GM19025 (cell line): ENCODE data around the gene GAS6.
"Not testable (repeated sequence)": the region's sequence is repeated elsewhere in the genome, so short reads cannot be mapped to it uniquely, and the experiment has no call there.

Source experiments
- ATAC-seq: cut with Tn5 transposase; IDR thresholded peaks from one replicate; pipeline ENCODE4 v1.9.1; 2021; ENCODE audit warnings: mild to moderate bottlenecking, low read depth, moderate library complexity; ENCODE audit not compliant: unreplicated experiment

Gene GAS6

GRCh38 chr13:113874579-113875428 lies 10.9 kb upstream of the GAS6 start:
- no peak for ATAC-seq

DNA sequence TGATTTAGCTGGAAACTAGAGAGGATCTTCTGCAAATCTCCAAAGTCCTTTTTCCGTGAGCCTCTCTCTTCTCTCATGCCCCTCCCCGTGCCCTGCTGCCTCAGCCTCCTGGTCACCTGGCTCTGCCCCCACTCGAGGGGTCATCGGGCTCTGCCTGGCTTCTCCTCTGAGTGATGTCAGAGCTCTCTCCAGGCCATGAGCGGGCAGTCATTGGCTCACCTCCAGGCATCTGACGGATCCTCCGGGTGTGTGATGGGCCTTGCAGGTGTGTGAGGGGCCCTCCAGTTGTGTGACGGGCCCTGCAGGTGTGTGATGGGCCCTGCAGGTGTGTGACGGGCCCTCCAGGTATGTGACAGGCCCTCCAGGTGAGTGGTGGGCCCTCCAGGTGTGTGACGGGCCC lies 10.3 kb upstream of the GAS6 start:
- no peak for ATAC-seq

GRCh38 chr13:113869263-113869662 lies 5.4 kb upstream of the GAS6 start:
- ATAC-seq: no peak

DNA sequence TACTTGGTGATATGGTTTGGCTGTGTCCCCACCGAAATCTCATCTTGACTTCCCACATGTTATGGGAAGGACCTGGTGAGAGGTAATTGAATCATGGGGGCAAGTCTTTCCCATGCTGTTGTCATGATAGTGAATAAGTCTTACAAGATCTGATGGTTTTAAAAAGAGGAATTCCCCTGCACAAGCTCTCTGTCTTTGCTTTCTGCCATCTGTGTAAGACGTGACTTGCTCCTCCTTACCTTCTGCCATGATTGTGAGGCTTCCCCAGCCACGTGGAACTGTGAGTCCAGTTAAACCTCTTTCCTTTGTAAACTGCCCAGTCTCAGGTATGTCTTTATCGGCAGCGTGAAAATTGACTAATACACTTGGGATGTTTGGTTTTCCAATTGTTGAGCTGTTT lies 4.0 kb upstream of the GAS6 start:
- not testable (repeated sequence) for ATAC-seq

- no peak for ATAC-seq
These were observed 1.6 kb upstream of the GAS6 start for GRCh38 chr13:113865427-113865826.

DNA sequence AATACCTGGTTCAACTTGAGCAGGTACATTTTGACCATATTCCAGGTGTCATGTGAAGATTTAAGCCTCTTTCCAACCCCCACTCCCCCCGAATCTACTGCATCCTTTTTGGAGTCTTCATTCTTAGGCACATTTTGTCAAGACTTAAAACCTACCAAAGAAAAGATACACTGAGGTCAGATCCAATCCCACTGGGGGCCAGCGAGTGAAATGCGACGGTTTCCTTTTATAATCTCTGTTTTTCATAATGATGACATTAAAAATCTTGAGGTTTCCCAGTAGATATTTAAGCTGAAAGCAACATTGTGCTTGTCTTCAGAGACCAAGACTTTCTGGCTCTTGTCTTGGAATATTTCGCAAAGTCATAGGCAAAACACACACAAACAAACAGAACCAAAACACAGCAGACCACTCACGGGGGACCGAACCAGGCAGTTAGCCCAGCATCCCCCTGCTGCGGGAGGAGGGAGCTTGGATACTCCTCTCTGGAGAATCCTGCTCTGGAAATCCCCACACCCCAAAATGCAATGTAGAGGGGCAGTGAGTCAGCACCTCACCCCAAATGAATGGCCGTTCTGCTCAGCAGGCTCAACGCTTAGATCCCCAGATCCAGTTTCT lies 506 bp upstream of the GAS6 start:
- ATAC-seq: no peak

DNA sequence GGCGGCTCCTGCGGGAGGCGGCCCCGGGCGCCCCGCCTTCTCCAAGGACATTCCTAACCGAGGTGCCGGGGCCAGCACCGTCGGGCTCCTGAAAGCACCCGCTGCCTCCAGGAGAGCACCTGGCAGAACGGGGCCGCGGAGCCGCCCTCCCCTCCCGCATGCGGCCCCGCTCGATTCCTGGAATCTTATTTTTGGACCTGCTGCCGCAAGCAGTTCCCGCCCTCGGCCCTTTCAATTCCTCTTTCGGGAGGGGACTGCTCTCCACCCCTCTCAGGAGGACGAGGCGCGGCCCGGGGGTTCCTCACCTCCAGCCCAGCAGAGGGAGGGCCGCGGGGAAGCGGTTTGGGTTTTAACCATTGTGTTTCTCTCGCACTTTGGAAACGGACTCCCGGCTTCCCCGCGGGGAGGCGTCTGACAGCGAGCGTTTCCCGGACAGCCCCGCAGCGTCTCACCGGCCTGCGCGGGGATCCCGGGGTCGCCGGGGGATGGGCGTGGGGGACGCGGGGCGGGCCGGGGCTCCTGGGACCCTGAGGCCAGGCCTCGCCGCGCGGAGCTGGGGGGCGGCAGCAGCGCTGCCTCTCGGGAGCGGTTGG lies 849 bp downstream of the GAS6 start:
- no peak for ATAC-seq

DNA sequence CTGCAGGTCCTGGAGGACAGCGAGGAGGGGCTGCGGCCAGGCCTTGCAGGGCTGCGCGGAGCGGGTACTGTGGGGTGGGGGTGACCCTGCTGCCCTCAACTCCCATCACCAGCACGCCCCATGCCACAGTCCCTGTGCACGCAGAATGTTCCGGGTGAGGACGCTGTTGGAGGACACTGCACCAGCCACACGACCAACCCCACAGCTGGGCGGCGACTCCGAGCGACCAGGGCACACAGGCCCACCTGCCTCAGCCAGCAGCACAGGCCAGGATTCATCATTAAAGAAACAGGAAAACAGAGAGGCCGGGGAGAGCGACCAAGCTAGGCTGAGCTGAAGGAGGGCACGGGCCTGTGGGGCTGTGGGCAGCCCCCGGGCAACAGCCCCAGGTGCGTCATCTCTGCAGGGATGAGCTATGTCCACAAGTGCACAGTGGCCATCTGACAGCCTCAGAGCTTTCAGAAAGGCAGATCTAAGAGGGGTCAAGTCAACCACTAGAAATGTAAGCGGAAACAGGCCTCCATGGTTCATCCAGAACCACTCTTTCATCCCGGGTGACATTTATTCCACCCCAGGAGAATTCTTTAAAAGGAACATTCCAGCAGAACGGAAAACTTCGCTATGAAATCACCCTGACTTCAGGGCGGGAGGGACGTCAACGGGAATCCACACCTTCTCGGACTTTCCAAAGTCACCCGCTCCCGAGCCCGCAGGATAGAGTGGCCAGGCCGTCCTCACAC lies 1.5 kb downstream of the GAS6 start:
- ATAC-seq: no peak

DNA sequence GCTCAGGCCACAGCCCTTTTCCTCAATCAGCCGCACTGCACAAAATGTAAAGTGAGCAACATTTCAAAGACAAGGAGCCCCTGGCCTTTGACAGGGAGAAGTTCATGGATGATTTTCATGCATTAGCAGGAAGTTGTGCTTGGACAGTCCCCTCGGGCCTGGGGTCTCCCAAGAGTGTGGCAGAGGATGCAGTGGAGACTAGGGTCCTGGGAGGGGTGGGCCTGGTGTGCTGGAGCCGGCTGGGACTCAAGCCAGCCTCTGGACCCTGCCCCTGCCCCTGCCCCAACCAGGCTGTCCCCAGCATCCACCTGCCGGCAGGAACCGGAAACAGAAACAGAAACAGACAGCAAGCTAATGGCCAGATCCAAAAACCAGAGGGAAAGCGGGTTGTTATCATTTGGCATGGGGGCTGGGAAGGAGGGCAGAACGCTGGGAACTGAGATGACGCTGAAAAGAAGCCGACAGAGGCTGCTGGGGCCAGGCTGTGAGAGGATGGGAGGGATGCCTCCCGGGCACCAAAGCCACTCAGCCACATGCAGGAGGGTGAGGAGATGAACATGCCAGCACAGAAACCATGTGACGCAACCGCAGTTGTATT lies 2.3 kb downstream of the GAS6 start:
- ATAC-seq: no peak

DNA sequence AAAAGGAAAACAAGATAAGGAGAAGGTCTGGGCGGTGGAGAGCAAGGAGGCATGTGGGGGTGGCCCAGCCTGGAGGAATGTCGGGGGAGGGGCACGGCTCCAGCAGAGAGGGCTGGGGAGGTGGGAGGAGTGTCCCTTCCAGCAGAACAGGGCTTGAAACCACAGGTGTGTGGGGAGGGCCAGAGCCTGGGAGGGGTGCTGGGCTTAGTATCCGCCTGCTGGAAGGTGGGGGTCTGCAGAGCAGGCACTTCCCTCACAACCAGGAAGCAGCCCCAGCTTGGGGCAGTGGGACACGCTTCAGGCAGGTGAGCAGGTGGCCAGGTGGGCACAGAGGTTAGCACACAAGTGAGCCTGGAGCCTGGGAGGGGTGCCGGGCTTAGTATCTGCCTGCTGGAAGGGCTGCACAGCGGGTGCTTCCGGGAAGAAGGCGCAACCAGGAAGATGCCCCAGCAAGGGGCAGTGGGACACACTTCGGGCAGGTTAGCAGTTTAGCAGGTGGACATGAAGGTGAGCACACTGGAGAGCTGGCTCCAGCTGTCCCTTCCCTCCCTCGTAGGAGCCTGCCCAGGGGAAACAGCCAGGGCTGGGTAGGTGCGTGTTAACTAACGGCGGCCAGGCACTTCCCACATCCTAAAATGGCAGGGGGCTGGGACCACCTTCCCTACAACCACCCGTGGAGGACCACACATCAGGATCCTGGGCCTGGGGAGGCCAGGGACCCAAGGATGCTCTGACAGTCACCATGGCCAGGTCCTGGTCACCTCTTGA lies 3.0 kb downstream of the GAS6 start:
- no peak for ATAC-seq

DNA sequence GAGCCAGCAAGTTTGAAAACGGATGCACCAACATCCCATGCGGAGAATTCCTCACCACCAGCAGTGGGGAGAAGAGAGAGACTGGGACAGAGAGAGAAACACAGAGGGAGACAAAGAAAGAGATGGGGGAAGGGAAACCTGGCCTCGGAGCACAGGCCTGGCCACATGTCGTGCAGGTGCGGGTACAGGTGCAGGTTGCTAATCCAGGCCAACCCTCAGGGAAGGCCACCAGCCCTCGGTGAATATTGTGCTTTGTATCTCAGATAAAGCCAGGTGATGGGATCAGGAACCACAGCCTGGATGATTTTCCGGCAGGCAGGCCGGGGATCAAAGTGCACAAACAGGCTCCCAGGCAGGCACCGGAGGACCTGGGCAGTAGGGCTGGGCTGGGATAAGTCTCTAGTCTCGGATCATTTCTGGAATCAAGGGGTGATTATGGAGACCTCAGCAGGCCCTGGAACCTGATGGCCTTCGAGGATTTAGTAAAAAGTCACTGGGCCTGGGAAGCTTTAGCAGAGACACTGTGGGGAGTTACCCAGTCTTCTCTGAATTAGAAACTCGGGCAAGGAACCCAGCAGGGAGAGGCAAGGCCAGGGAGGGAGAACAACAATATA lies 3.7 kb downstream of the GAS6 start:
- no peak for ATAC-seq

DNA sequence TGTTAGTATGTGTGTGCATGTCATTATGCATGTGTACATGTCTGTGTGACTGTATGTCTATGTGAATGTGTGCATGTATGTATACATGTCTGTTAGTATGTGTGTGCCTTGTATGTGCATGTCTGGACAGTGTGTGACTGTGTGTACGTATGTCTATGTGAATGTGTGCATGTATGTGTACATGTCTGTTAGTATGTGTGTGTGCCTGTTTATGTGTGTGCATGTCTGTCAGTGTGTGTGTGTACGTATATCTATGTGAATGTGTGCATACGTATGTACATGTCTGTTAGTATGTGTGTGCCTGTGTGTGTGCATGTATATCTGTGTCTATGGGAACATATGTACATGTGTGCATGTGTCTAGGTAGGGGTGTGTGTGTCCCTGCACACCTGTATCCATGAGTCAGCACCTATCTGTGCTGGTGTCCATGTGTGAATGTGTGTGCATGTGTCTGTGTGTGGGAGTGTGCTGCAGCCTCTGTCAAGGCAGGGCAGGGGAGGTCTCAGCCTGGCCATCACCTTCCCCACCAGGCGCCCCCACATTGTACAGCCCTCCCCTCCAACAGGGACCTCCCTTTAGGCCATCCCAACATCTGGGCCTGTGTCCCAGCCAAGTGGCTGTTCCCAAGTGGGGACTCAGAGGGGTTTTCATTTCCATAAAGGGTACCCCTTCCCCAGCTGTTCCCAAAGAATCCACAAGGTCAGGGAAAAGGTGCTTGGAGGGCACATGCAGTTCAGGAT lies 4.4 kb downstream of the GAS6 start:
- no peak for ATAC-seq

DNA sequence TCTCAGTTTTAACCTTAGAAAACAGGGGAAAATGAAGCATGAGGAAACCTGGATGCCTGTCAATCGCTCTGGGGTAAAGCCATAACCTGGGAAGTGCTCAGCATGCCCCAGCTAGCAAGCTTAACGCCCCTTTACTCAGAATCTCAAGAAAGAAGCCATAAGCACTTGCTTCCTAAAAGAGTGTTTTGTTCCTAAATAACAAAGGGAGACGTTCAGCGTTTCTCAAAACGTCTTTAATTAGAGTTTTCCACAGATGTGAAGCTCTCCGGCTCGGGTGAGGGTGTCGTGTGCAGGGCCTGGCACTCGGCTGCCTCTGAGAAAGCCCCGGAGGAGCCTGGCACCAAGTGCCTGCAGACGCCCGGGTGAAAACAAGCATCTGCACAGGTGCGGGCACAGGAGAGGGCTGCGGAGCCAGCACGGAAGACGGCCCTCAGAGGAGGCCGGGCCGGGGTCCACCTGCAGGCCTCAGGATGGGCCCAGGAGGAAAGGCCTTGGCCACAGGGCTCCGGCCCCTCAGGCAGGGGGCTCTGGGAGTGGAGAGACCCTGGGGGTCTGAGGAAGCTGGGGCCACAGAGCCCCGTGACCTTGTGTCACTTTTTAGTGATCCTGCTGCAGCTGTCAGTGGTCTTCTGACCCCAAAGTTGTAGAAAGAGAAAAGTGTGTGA lies 6.2 kb downstream of the GAS6 start:
- no peak for ATAC-seq

DNA sequence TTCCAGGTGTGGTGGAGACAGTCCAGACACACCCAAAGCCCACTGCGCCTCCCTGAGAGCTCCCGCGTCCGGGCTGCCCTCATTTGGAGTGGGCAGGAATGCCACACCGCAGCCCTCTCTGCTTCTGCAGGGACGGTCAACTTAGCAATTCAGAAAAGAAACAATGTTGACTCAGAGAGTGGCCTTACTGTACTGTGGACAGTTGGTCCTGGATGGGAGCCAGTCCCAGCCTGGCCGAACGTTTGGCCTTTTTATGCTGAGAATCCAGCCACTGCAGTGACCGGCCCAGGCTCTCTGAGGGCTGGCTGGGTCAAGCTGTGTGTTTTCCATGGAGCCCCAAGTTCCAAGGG lies 7.2 kb downstream of the GAS6 start:
- ATAC-seq: no peak

GRCh38 chr13:113855931-113856715 lies 7.8 kb downstream of the GAS6 start:
- no peak for ATAC-seq

DNA sequence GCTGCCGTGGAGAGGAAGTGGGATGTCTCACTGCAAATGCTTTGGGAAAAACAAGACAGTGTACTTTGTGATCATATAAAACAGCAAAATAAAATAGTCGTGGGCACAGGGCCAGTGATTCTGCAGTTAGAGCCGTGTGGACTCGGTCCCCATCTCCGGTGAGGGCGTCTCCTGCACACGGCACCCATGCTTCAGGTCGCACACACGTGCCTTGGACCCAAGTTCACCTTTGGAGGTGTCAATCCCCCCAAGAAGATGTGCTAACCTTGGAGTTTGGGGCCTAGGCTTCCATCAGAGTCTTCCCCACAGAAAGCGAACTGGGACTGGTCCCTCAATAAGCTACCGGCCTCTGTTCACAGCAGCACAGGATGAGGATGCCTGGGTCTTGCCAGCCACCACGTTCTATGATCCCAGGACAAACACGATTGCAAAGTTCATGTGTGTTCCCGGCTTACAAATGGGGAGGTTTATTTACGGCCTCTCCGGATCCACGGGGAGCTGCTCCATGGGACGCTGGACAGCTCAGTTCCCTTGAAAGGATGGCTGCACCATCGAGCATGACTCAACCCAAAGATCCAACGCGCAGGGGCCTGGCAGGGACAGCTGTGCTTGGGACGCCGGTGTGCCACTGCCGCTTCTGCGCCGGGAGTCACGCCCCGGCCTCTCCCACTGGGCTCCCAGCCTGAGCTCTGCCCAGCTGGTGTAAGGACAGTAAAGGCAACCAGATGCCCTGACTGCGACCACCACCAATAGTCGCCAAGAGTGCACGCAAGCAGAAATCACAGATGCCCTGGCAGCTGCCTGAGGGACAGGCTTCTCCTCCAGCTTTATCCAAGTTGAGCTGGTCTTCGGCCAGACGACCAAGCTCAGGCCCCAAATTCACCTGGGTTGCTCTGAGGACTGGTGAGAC lies 8.6 kb downstream of the GAS6 start:
- ATAC-seq: no peak
